SJCRH30 (cell line): ENCODE results near the gene WDR33. TPM values are rescaled to one million over a fixed set of nuclear protein-coding genes. Genes with fewer than 3 reads are reported as not detected.

Source experiments
- DNase-seq, 2 experiments: peaks; one replicate each; pipeline ENCODE4 v3.0.0-alpha.2; 2015 to 2020
- H3K27ac ChIP-seq: fragments of 250-450 bp; sonication (Bioruptor Pico); 2 replicates; pipeline ENCODE4 v1.5.1; 2020; ENCODE audit warnings: mild to moderate bottlenecking, moderate library complexity
- H3K27me3 ChIP-seq: fragments of 250-450 bp; sonication (Bioruptor Pico); 2 replicates; pipeline ENCODE4 v1.5.1; 2020; ENCODE audit warnings: mild to moderate bottlenecking, moderate library complexity
- H3K36me3 ChIP-seq: fragments of 250-450 bp; sonication (Bioruptor Pico); 2 replicates; pipeline ENCODE4 v1.5.1; 2020; ENCODE audit warnings: mild to moderate bottlenecking, moderate library complexity
- H3K4me1 ChIP-seq: fragments of 250-450 bp; sonication (Bioruptor Pico); 2 replicates; pipeline ENCODE4 v1.5.1; 2020; ENCODE audit warnings: mild to moderate bottlenecking, moderate library complexity
- H3K4me3 ChIP-seq: fragments of 250-450 bp; sonication (Bioruptor Pico); 2 replicates; pipeline ENCODE4 v1.5.1; 2020; ENCODE audit warnings: mild to moderate bottlenecking, moderate library complexity
- H3K9me3 ChIP-seq: fragments of 250-450 bp; sonication (Bioruptor Pico); replicated peaks from 2 replicates; pipeline ENCODE4 v1.5.1; 2020; ENCODE audit warnings: mild to moderate bottlenecking, moderate library complexity
- total RNA-seq: library from RNA; depleted of rRNA; stranded (reverse); fragments of >200 nt; shearing (Covaris generic); gene quantifications from 2 replicates; pipeline ENCODE4 v1.2.3, GENCODE V29; 2014

WDR33 gene
- total RNA-seq, 1 experiment from 2014 or later: 56.1 TPM

- H3K9me3 ChIP-seq: no peaks in the 10 kb centered on the region
- H3K4me1 ChIP-seq: no peaks in the 10 kb centered on the region
- 0 out of 2 replicates have a peak, but pooled peaks cover 3% of the 10 kb centered on the region for H3K27me3 ChIP-seq
- no peak for DNase-seq
- no peaks in the 10 kb centered on the region for H3K36me3 ChIP-seq
- no peak overlapping the region for H3K4me3 ChIP-seq
- no peak overlapping the region for H3K27ac ChIP-seq
These were observed 137.5 kb downstream of the WDR33 start for GRCh38 chr2:127673291-127674069.

GRCh38 chr2:127672341-127673224 is 138.4 kb downstream of the WDR33 start:
- Histone ChIP-seq H3K36me3 (no peaks in the 10 kb centered on the region), H3K9me3 (peaks cover 4% of the 10 kb centered on the region; the same call in 1 of the 2 replicates)
- DNase-seq: no peak

DNA sequence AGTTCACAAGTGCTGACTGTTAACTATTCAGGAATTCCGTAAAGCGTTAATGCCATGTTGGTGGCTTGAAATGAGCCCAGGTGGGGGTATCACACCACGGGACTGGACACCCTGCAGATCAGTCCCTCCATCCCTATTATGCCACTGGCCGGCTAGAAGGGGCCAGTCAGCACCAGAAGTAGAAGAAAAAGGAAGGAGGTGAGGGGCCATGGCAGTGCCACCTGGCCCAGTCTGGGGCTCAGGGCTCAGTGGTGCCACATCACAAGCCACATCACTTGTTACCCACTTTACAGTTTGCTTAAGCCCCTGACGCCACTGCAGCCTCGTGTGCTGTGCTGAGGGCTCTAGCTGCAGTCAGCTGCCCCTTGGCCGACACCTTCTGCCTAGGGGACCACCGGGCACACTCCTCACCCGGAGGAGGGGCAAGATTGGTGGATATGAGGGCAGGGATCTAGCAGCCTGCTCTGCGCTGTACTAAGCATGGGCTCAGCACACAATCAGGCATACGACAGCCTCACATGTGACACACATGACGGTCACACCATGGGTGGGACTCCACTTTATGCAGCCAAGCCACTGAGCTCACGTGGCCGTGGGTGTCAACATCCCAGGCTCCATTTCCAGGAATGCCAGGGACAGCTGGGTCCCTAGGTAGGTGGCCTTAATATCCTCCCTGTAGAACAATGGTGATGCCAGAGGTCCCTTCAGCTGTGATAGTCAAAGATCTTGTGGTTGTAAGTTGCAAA is 139.2 kb downstream of the WDR33 start:
- H3K9me3 ChIP-seq: peaks cover 4% of the 10 kb centered on the region; the same call in 1 of the 2 replicates
- H3K27ac ChIP-seq: no peak overlapping the region
- H3K27me3 ChIP-seq: no peaks in the 10 kb centered on the region
- H3K4me3 ChIP-seq: no peak overlapping the region
- H3K4me1 ChIP-seq: no peaks in the 10 kb centered on the region
- H3K36me3 ChIP-seq: no peaks in the 10 kb centered on the region
- DNase-seq: no peak

More at GRCh38 chr2:127672341-127673224, 138.4 kb downstream of the WDR33 start:
- H3K4me3 ChIP-seq: no peak overlapping the region
- no peaks in the 10 kb centered on the region for H3K27me3 ChIP-seq
- no peaks in the 10 kb centered on the region for H3K4me1 ChIP-seq
- no peak overlapping the region for H3K27ac ChIP-seq

GRCh38 chr2:127670957-127671290 is 140.0 kb downstream of the WDR33 start:
- Histone ChIP-seq H3K9me3 (peaks cover 4% of the 10 kb centered on the region; the same call in 1 of the 2 replicates), H3K36me3 (no peaks in the 10 kb centered on the region), H3K4me3 (no peak overlapping the region), H3K4me1 (no peaks in the 10 kb centered on the region), H3K27ac (no peak overlapping the region), H3K27me3 (no peaks in the 10 kb centered on the region)
- DNase-seq: no peak

- no peak for DNase-seq
- no peaks in the 10 kb centered on the region for H3K36me3 ChIP-seq
- no peaks in the 10 kb centered on the region for H3K4me1 ChIP-seq
- peaks cover 4% of the 10 kb centered on the region; the same call in 1 of the 2 replicates for H3K9me3 ChIP-seq
- no peak overlapping the region for H3K4me3 ChIP-seq
- H3K27me3 ChIP-seq: no peaks in the 10 kb centered on the region
- H3K27ac ChIP-seq: no peak overlapping the region
These were observed 140.7 kb downstream of the WDR33 start for GRCh38 chr2:127670055-127670956.

DNA sequence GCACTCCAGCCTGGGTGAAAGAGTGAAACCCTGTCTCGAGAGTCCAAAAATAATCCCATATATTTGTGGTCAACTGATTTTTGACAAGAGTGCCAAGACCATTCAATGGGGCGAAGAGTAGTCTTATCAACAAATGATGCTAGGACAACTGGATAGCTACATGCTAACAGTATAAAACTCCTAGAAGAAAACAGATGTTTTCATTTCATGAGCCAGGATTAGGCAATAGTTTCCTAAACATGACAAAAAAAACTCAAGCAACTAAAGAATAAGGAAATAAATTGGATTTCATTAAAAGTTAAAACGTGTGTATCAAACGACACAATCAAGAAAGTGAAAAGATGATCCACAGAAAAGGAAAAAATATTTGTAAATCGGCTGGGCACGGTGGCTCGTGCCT is 141.9 kb downstream of the WDR33 start:
- H3K27me3 ChIP-seq: no peaks in the 10 kb centered on the region
- H3K36me3 ChIP-seq: no peaks in the 10 kb centered on the region
- H3K4me3 ChIP-seq: no peak overlapping the region
- H3K9me3 ChIP-seq: peaks cover 4% of the 10 kb centered on the region; the same call in 1 of the 2 replicates
- no peak for DNase-seq
- no peaks in the 10 kb centered on the region for H3K4me1 ChIP-seq
- H3K27ac ChIP-seq: no peak overlapping the region

DNA sequence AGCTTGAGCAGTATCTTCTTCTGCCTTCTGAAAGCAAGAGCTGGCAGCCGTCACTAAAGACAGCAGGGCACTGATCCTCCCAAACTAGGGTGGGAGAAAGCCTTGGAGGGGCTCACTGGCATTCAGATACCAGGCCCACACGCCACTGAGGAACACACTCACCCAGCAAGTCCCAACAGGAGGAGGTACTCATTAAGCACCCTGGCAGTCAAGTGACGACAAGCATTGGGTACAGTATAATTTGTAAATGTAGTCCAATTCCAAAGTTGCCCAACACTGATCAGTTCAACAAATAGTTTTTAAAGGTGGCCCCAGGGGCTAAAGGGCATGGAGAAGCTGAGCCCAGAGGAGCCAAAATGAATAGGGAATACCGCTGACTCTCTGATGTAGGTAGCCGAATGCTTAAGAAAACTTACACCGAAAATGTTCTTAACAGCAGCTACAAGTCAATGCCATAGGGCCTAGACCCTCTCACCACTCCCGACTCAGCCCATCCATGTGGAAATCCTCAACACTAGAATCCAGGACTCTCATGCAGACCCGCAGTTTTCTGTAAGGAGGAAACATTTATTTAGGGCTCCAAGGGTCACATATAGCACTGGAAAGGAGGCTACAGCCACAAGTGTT is 145.6 kb downstream of the WDR33 start:
- DNase-seq: no peak
- H3K27me3 ChIP-seq: no peaks in the 10 kb centered on the region
- H3K27ac ChIP-seq: no peak overlapping the region
- no peaks in the 10 kb centered on the region for H3K4me1 ChIP-seq
- H3K4me3 ChIP-seq: no peak overlapping the region
- no peaks in the 10 kb centered on the region for H3K36me3 ChIP-seq
- peaks cover 4% of the 10 kb centered on the region; the same call in 1 of the 2 replicates for H3K9me3 ChIP-seq

- Histone ChIP-seq H3K4me1 (no peaks in the 10 kb centered on the region), H3K4me3 (no peak overlapping the region), H3K36me3 (no peaks in the 10 kb centered on the region), H3K27me3 (no peaks in the 10 kb centered on the region), H3K9me3 (peaks cover 4% of the 10 kb centered on the region; the same call in 1 of the 2 replicates), H3K27ac (no peak overlapping the region)
- DNase-seq: no peak
These were observed 146.1 kb downstream of the WDR33 start for GRCh38 chr2:127664895-127665225.

DNA sequence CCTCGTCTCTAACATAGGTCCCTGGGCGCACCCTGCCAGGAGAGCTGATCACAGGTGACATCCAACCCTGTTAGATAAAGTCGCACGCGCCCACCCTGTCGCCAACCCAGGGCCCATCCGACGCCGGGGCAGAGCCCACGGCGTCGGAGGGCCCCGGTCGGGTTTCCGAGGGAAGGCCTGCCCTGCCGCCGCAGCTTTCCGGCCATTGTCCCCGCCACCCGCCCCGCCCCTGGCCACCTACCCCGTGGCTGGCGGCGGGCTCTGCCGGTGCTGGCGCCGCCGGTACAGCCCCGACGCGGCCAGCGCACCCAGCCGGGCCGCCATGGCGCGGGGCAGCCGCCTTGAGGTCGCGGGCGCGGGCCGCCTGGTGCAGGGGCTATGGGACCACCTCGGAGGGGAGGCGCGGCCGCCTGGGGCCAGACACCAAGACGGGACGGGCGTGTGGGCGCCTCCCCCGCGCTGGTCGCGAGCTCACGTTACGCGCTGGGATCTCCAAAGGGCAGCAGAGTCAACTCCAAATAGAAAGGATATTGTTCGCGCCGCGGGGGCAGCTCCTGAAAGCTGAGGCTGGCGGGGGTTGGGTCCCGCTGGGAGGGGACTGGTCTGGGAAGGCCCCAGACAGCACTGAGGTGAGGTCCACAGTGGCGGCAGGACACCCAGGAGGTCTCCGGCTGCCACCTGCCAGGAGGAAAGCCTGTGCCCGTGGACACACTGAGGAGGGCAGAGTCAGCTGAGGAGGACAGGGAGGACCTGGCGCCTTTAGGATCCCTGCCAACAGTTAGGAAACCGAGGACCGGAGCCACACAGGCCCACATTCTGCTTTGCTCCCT is 146.7 kb downstream of the WDR33 start:
- H3K4me1 ChIP-seq: no peaks in the 10 kb centered on the region
- no peaks in the 10 kb centered on the region for H3K27me3 ChIP-seq
- DNase-seq: no peak
- no peak overlapping the region for H3K4me3 ChIP-seq
- no peak overlapping the region for H3K27ac ChIP-seq
- H3K36me3 ChIP-seq: no peaks in the 10 kb centered on the region
- H3K9me3 ChIP-seq: peaks cover 4% of the 10 kb centered on the region; the same call in 1 of the 2 replicates

DNA sequence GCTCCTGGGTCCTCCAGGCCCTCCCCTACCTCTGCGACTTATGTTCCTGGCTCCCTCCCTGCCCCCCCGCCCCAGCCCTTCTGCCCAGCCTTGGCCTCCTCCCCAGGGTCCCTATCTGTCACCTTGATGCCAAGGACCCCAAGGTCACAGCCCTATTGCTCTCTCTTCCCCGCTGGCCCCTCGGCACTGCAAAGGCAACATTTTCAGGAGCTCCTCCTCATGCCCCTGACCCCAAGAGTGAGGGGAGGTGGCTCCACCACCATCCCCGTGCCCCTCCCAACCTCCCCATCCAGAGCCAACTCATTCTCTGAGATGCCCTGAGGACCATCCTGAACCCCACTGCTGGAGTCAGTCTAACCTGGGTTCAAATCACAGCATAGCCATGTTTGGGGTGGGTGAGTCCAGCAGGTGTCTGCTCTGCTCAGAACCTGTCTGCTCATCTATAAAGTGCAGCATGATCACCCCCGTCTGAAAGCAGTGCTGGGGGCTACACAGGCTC is 147.4 kb downstream of the WDR33 start:
- Histone ChIP-seq H3K9me3 (peaks cover 4% of the 10 kb centered on the region; the same call in 1 of the 2 replicates), H3K36me3 (no peaks in the 10 kb centered on the region), H3K27me3 (no peaks in the 10 kb centered on the region), H3K27ac (no peak overlapping the region), H3K4me3 (no peak overlapping the region), H3K4me1 (no peaks in the 10 kb centered on the region)
- no peak for DNase-seq

DNA sequence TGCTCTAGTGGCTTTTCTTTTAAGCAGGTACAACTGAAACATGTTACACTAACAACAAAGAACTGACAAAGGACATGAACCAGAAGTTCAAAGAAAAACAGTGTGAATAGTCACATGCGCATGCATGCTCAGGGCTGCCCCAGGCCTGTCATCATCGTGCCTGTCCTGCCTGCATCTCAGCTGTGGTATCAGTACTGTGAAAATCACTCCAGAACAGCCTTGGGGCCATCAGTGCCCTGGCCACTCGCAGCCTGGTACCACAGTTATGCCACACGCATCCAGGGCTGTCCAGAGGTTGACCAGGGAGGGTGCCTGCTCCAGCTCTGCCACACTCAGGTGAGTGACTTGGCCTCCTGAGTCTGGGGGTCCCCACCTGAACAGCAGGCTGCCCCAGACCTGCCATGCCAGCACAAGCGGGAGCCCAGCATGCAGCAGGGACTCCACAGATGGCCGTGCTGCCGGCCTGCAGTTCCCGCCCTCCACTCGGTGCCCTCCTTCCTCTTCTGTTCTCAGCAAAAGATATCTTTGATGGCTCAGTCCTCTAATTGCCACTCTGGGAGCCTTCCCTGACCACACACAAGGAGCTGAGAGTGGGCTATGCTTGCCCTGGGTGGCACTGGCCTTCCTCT is 147.9 kb downstream of the WDR33 start:
- Histone ChIP-seq H3K27me3 (no peaks in the 10 kb centered on the region), H3K36me3 (no peaks in the 10 kb centered on the region), H3K9me3 (peaks cover 3% of the 10 kb centered on the region; the same call in 1 of the 2 replicates), H3K4me1 (no peaks in the 10 kb centered on the region), H3K27ac (no peak overlapping the region), H3K4me3 (no peak overlapping the region)
- no peak for DNase-seq

DNA sequence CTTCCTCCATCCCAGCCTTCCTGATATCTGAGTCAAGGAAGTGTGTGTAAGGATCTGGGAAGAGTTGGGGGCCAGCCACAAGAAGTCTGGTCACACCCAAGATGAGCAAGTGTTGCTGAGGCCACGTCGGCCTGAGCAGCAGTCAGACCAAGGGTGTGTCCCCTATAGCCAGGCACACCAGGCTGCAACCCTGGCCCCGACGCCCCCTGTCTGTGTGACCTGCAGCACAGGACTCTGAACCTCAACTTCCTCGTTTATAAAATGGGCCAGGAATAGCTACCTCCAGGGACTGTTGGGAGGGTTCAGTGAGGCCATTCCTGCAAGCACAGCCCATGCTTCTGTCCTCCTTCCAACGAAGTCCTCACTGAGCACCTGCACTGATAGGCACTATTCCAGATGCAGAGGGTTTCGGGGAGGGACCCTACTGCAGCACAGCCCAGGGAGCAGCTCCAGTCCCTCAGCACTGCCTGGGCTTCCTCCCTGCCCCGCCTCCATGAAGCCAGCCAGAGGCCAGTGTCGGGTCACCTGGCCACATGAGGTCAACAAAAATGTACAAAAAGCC is 148.9 kb downstream of the WDR33 start:
- DNase-seq: no peak
- no peaks in the 10 kb centered on the region for H3K4me1 ChIP-seq
- H3K9me3 ChIP-seq: no peaks in the 10 kb centered on the region; the same call in 1 of the 2 replicates
- H3K27me3 ChIP-seq: no peaks in the 10 kb centered on the region
- H3K36me3 ChIP-seq: no peaks in the 10 kb centered on the region
- H3K27ac ChIP-seq: no peak overlapping the region
- H3K4me3 ChIP-seq: no peak overlapping the region
